H1 (cell line): ENCODE results near the gene P2RY14. TPM values are rescaled to one million over a fixed set of nuclear protein-coding genes. Genes with fewer than 3 reads are reported as not detected.

ENCODE experiments used
- CTCF ChIA-PET: fragments of 300-600 bp; sonication (Branson Sonifier 250); formaldehyde crosslinking; loops from one replicate; lab custom pipeline; 2021; ENCODE audit not compliant: partially characterized antibody; lab: Charles Lee
- POLR2A ChIA-PET: fragments of 300-600 bp; sonication (Branson Sonifier 250); formaldehyde crosslinking; loops from one replicate; lab custom pipeline; 2021; ENCODE audit warnings: inconsistent platforms; ENCODE audit not compliant: partially characterized antibody; lab: Charles Lee
- DNase-seq, 2 experiments: peaks; one replicate each; pipeline versions ENCODE4 v3.0.0 to v3.0.0-alpha.2; 2010 to 2022; ENCODE audit warnings: low spot score in 2 of 2, low read depth in 1 of 2, mixed read lengths in 1 of 2
- FAIRE-seq: peaks from 2 replicates; lab custom pipeline; 2011; peaks lifted over from hg19 to GRCh38; lab: Jason Lieb, UNC
- H2AFZ ChIP-seq: 2 replicates; pipeline ENCODE4 v1.8.1; 2012; ENCODE audit warnings: low read length, inconsistent platforms
- H2AK5ac ChIP-seq: 2 replicates; pipeline ENCODE4 v1.6.1; 2013; ENCODE audit warnings: low read depth, low read length
- H2BK120ac ChIP-seq: replicated peaks from 2 replicates; pipeline ENCODE3; 2013; ENCODE audit warnings: low read depth, low read length, inconsistent platforms
- H2BK12ac ChIP-seq: 2 replicates; pipeline ENCODE4 v1.6.1; 2013; ENCODE audit warnings: low read depth, low read length
- H2BK15ac ChIP-seq: 2 replicates; pipeline ENCODE4 v1.6.1; 2013; ENCODE audit warnings: low read length
- H2BK20ac ChIP-seq: 2 replicates; pipeline ENCODE4 v1.6.1; 2013; ENCODE audit warnings: low read length
- H2BK5ac ChIP-seq: 2 replicates; pipeline ENCODE4 v1.6.1; 2013; ENCODE audit warnings: low read depth, low read length
- H3K14ac ChIP-seq: 2 replicates; pipeline ENCODE4 v1.6.1; 2013; ENCODE audit warnings: inconsistent platforms; ENCODE audit not compliant: insufficient read length
- H3K18ac ChIP-seq: 2 replicates; pipeline ENCODE4 v1.6.1; 2013; ENCODE audit warnings: low read length; ENCODE audit errors: extremely low read depth
- H3K23ac ChIP-seq: 2 replicates; pipeline ENCODE4 v1.6.1; 2013; ENCODE audit warnings: inconsistent platforms; ENCODE audit not compliant: insufficient read length
- H3K23me2 ChIP-seq: 2 replicates; pipeline ENCODE4 v1.6.1; 2013; ENCODE audit warnings: low read depth, low read length
- H3K27ac ChIP-seq: 2 replicates; pipeline ENCODE4 v1.6.1; 2011; ENCODE audit warnings: low read depth, low read length, inconsistent platforms
- H3K27me3 ChIP-seq, 4 experiments: replicated peaks in 1 of 4; 1 replicate in 1 of 4; 2 replicates in 3 of 4; pipeline versions ENCODE4 v1.6.1 to v1.8.1; 2011 to 2013; ENCODE audit warnings: low read length in 3 of 4, mild to moderate bottlenecking in 3 of 4, inconsistent platforms in 2 of 4, mixed read lengths in 2 of 4, moderate library complexity in 1 of 4; ENCODE audit not compliant: control insufficient read depth in 3 of 4, insufficient read depth in 3 of 4; ENCODE audit errors: extremely low read depth in 1 of 4
- H3K36me3 ChIP-seq, 4 experiments: 2 replicates each; pipeline versions ENCODE4 v1.6.1 to v1.8.1; 2011 to 2013; ENCODE audit warnings: mild to moderate bottlenecking in 4 of 4, low read length in 3 of 4, moderate library complexity in 2 of 4, control low read depth in 1 of 4, inconsistent platforms in 1 of 4; ENCODE audit not compliant: insufficient read depth in 4 of 4, control insufficient read depth in 2 of 4
- H3K4ac ChIP-seq: replicated peaks from 2 replicates; pipeline ENCODE3; 2013; ENCODE audit warnings: low read length, low read depth, mixed read lengths, inconsistent platforms; ENCODE audit not compliant: insufficient read length
- H3K4me1 ChIP-seq, 4 experiments: replicated peaks in 1 of 4; 1 replicate in 1 of 4; 2 replicates in 3 of 4; pipeline versions ENCODE4 v1.6.1 to v1.8.1; 2011 to 2013; ENCODE audit warnings: low read length in 3 of 4, inconsistent platforms in 2 of 4, mixed read lengths in 1 of 4; ENCODE audit not compliant: insufficient read depth in 4 of 4, control insufficient read depth in 3 of 4
- H3K4me2 ChIP-seq, 2 experiments: 2 replicates each; pipeline versions ENCODE4 v1.6.1 to v1.8.1; 2011 to 2013; ENCODE audit warnings: low read depth in 2 of 2, low read length in 2 of 2, control low read depth in 1 of 2, inconsistent platforms in 1 of 2, mild to moderate bottlenecking in 1 of 2; ENCODE audit not compliant: insufficient read depth in 1 of 2
- H3K4me3 ChIP-seq, 4 experiments: fragments of 200-600, 300-600 bp in 1 of 4; sonication (generic), shearing (Covaris generic), sonication (Bioruptor Twin) in 1 of 4; 2 replicates each; pipeline versions ENCODE4 v1.5.1 to v1.8.1; 2011 to 2016; ENCODE audit warnings: low read length in 4 of 4, low read depth in 3 of 4, control low read depth in 2 of 4, inconsistent platforms in 2 of 4, mild to moderate bottlenecking in 2 of 4, mixed read lengths in 1 of 4, moderate library complexity in 1 of 4; ENCODE audit not compliant: insufficient read depth in 2 of 4; ENCODE audit errors: extremely low read depth in 1 of 4
- H3K56ac ChIP-seq: replicated peaks from 2 replicates; pipeline ENCODE3; 2013; ENCODE audit warnings: low read depth, mild to moderate bottlenecking, mixed read lengths, low read length, inconsistent platforms; ENCODE audit not compliant: insufficient read length
- H3K79me1 ChIP-seq: 2 replicates; pipeline ENCODE4 v1.6.1; 2013; ENCODE audit warnings: low read depth, low read length, control low read depth
- H3K79me2 ChIP-seq, 2 experiments: 2 replicates each; pipeline versions ENCODE4 v1.6.1 to v1.8.1; 2012 to 2013; ENCODE audit warnings: low read length in 2 of 2, mild to moderate bottlenecking in 2 of 2, inconsistent platforms in 1 of 2; ENCODE audit not compliant: insufficient read depth in 2 of 2, control insufficient read depth in 1 of 2
- H3K9ac ChIP-seq, 4 experiments: replicated peaks in 1 of 4; 1 replicate in 1 of 4; 2 replicates in 3 of 4; pipeline versions ENCODE4 v1.6.1 to v1.8.1; 2011 to 2013; ENCODE audit warnings: low read depth in 3 of 4, low read length in 3 of 4, control low read depth in 2 of 4, mild to moderate bottlenecking in 2 of 4, moderate library complexity in 2 of 4, inconsistent platforms in 1 of 4; ENCODE audit errors: extremely low read depth in 1 of 4
- H3K9me3 ChIP-seq, 2 experiments: 2 replicates each; pipeline versions ENCODE4 v1.6.1 to v1.8.1; 2012 to 2013; ENCODE audit warnings: mild to moderate bottlenecking in 2 of 2, moderate library complexity in 2 of 2, control low read depth in 1 of 2, inconsistent platforms in 1 of 2, low read depth in 1 of 2, low read length in 1 of 2, mixed read lengths in 1 of 2; ENCODE audit not compliant: insufficient read depth in 2 of 2
- H4K20me1 ChIP-seq, 2 experiments: replicated peaks in 1 of 2; 2 replicates each; pipeline versions ENCODE3 to v1.8.1; 2011 to 2013; ENCODE audit warnings: inconsistent platforms in 2 of 2, low read length in 2 of 2, mild to moderate bottlenecking in 1 of 2; ENCODE audit not compliant: insufficient read depth in 2 of 2, control insufficient read depth in 1 of 2
- H4K5ac ChIP-seq: 2 replicates; pipeline ENCODE4 v1.6.1; 2013; ENCODE audit warnings: low read length, low read depth, mixed read lengths, inconsistent platforms; ENCODE audit not compliant: insufficient read length
- H4K8ac ChIP-seq: 2 replicates; pipeline ENCODE4 v1.8.0; 2013; ENCODE audit warnings: mild to moderate bottlenecking, moderate library complexity, low read length, inconsistent platforms; ENCODE audit not compliant: insufficient read depth; ENCODE audit errors: extremely low read depth
- H4K91ac ChIP-seq: replicated peaks from 2 replicates; pipeline ENCODE3; 2013; ENCODE audit warnings: low read length, mixed read lengths, inconsistent platforms; ENCODE audit not compliant: insufficient read length
- EP300 ChIP-seq, 2 experiments: IDR thresholded peaks; 1 replicate in 1 of 2; 2 replicates in 1 of 2; pipeline ENCODE4 v1.6.1; 2011 to 2012; ENCODE audit warnings: low read depth in 2 of 2, low read length in 2 of 2, mild to moderate bottlenecking in 2 of 2, borderline replicate concordance in 1 of 2, inconsistent platforms in 1 of 2, moderate library complexity in 1 of 2
- GTF2F1 ChIP-seq: IDR thresholded peaks from 2 replicates; pipeline ENCODE4 v1.6.1; 2012; ENCODE audit warnings: low read depth, low read length, improper control_type of control experiment, borderline replicate concordance
- KDM4A ChIP-seq: IDR thresholded peaks from one replicate; pipeline ENCODE4 v1.7.1; 2012; ENCODE audit warnings: low read depth, mild to moderate bottlenecking, moderate library complexity, low read length, inconsistent platforms; ENCODE audit not compliant: severe bottlenecking
- NANOG ChIP-seq: IDR thresholded peaks from 2 replicates; pipeline ENCODE4 v1.6.1; 2011; ENCODE audit warnings: low read length, low read depth, mild to moderate bottlenecking, inconsistent platforms; ENCODE audit not compliant: insufficient read depth, poor library complexity, severe bottlenecking
- PHF8 ChIP-seq: fragments of 200-600 bp; sonication (generic); conservative IDR thresholded peaks from 2 replicates; pipeline ENCODE4 v1.7.1; 2012; ENCODE audit warnings: low read depth, mild to moderate bottlenecking, inconsistent platforms, low read length, moderate library complexity
- POLR2A ChIP-seq, 2 experiments: IDR thresholded peaks; 1 replicate in 1 of 2; 2 replicates in 1 of 2; pipeline ENCODE4 v1.6.1; 2011; ENCODE audit warnings: low read depth in 2 of 2, low read length in 2 of 2, mild to moderate bottlenecking in 2 of 2; ENCODE audit errors: control extremely low read depth in 1 of 2
- POLR2AphosphoS5 ChIP-seq: IDR thresholded peaks from 2 replicates; pipeline ENCODE4 v1.6.1; 2011; ENCODE audit warnings: low read depth, low read length
- POU5F1 ChIP-seq: IDR thresholded peaks from 2 replicates; pipeline ENCODE4 v1.6.1; 2011; ENCODE audit warnings: low read depth, mild to moderate bottlenecking, low read length, moderate library complexity
- SAP30 ChIP-seq: fragments of 300-600 bp; sonication (generic); IDR thresholded peaks from 2 replicates; pipeline ENCODE4 v1.7.1; 2012; ENCODE audit warnings: low read length, moderate library complexity, mild to moderate bottlenecking, inconsistent platforms; ENCODE audit not compliant: insufficient read depth, insufficient replicate concordance
- SIRT6 ChIP-seq: IDR thresholded peaks from one replicate; pipeline ENCODE4 v1.7.1; 2012; ENCODE audit warnings: low read length, inconsistent platforms
- SP4 ChIP-seq: IDR thresholded peaks from 2 replicates; pipeline ENCODE4 v1.6.1; 2012; ENCODE audit warnings: low read length, inconsistent platforms
- TAF1 ChIP-seq: IDR thresholded peaks from 2 replicates; pipeline ENCODE4 v1.6.1; 2011; ENCODE audit warnings: mild to moderate bottlenecking, low read depth, low read length
- TAF7 ChIP-seq: optimal IDR thresholded peaks from 2 replicates; pipeline ENCODE3; 2011; ENCODE audit warnings: low read depth, mild to moderate bottlenecking, inconsistent platforms, low read length, moderate library complexity, borderline replicate concordance
- USF2 ChIP-seq: IDR thresholded peaks from 2 replicates; pipeline ENCODE4 v1.6.1; 2011; ENCODE audit warnings: low read length, improper control_type of control experiment
- WGBS, 2 experiments: shearing (Covaris generic) in 1 of 2; methylation state at CpG; one replicate each; pipeline versions ENCODE4 v1.1.6 to v1.1.7; 2013 to 2015; ENCODE audit warnings: low lambda C conversion rate in 2 of 2, mixed read lengths in 2 of 2, inconsistent platforms in 1 of 2, low coverage in 1 of 2, missing lambda C conversion rate in 1 of 2; ENCODE audit not compliant: insufficient replicate concordance in 2 of 2, insufficient coverage in 1 of 2, insufficient read length in 1 of 2; ENCODE audit errors: extremely low coverage in 1 of 2, missing lambda C conversion rate in 1 of 2; 5-methylcytosine and 5-hydroxymethylcytosine counted together
- polyA plus RNA-seq, 7 experiments: library from polyadenylated mRNA; depleted of rRNA in 3 of 7; stranded (reverse) in 5 of 7; unstranded in 2 of 7; fragments of >200 nt in 5 of 7; fragments of 200-250 nt in 2 of 7; gene quantifications; 1 replicate in 5 of 7; 2 replicates in 1 of 7; 4 replicates in 1 of 7; pipeline versions ENCODE4 v1.2.1 to v1.2.3, GENCODE V29; 2011 to 2013; ENCODE audit warnings: missing spikeins in 2 of 7, mixed read lengths in 2 of 7
- total RNA-seq: library from RNA; stranded (reverse); fragmentation: NEBNext Ultra II Directional; extraction: Animal tissue kit (Norgen Biotek cat#: 25700); gene quantifications from 2 replicates; pipeline ENCODE4 v1.2.1, GENCODE V29; 2021

The P2RY14 gene
- total and polyA plus RNA-seq, 2 of the 8 experiments (the other 6 are each of a cell fraction or from before 2014, with no cell fraction given), result not detected

GRCh38 chr3:151198849-151199248, 79.5 kb downstream of the P2RY14 start:
- Histone ChIP-seq H3K4ac (no peak overlapping the region), H2BK20ac (no peak overlapping the region), H3K23ac (no peak overlapping the region), H3K4me1 (no peaks in the 10 kb centered on the region), H3K79me1 (no peaks in the 10 kb centered on the region), H3K4me3 (no peak overlapping the region), H3K27ac (no peak overlapping the region), H2BK15ac (no peak overlapping the region), H3K23me2 (no peaks in the 10 kb centered on the region), H4K20me1 (no peaks in the 10 kb centered on the region), H4K8ac (no peak overlapping the region), H3K27me3 (no peaks in the 10 kb centered on the region), H3K56ac (no peak overlapping the region), H3K4me2 (no peak overlapping the region), H3K18ac (no peak overlapping the region), H2BK120ac (no peak overlapping the region), H3K9me3 (no peaks in the 10 kb centered on the region), H3K36me3 (no peaks in the 10 kb centered on the region; a peak in 1 of 8 replicates), H3K9ac (no peak overlapping the region), H2AFZ (no peak overlapping the region), H3K14ac (no peak overlapping the region), H4K91ac (no peak overlapping the region), H2BK12ac (no peak overlapping the region), H4K5ac (no peak overlapping the region), H2BK5ac (no peak overlapping the region), H3K79me2 (no peaks in the 10 kb centered on the region), H2AK5ac (no peak overlapping the region)
- DNase-seq (no peak), FAIRE-seq (no peak)
- ChIA-PET POLR2A (no interaction called here), CTCF (interaction anchor here (0.6 to 4.4 kb wide), 3 partner anchors 29 to 306 kb away, joined by 4 to 18 read pairs (median 4); no protein-coding TSS in a partner anchor)
- WGBS, 2 experiments, result 96% methylated on average over 5 of the region's 5 CpGs; no CpG with 5 or more reads in 1 of the 2 experiments
- TF ChIP-seq SAP30 (no peak), NANOG (no peak), POLR2AphosphoS5 (no peak), TAF1 (no peak), KDM4A (no peak), TAF7 (no peak), PHF8 (no peak), SP4 (no peak), EP300 (IDR thresholded peaks at IDR 0.05; ENCODE audit: borderline replicate concordance in 1 of 2, low read depth in 2 of 2, low read length in 2 of 2) (no peak), POLR2A (IDR thresholded peaks at IDR 0.05; ENCODE audit: control extremely low read depth in 1 of 2, low read depth in 2 of 2, low read length in 2 of 2) (no peak), POU5F1 (no peak), GTF2F1 (no peak), USF2 (no peak), SIRT6 (no peak)
